ENCODE measurements around the gene FANCF. TPM values are rescaled to one million over a fixed set of nuclear protein-coding genes. Genes with fewer than 3 reads are reported as not detected.

The FANCF gene
- total and polyA plus RNA-seq, 8 donors = 6.0 to 12.9 (median 9.6) TPM

GRCh38 chr11:22669368-22669767 is 43.7 kb upstream of the FANCF start:
- intact Hi-C loops (cut with DNase I) = loop anchor here in 1 of 3 donors (10.0 kb wide), 1 partner anchor 55 kb away; no protein-coding TSS in a partner anchor
- H3K9me3 ChIP-seq = no peaks in the 10 kb centered on the region
- H3K27ac ChIP-seq = no peak overlapping the region
- FAIRE-seq = no peak
- peaks cover 16 to 35% (median 33%) of the 10 kb centered on the region in 3 donors for H3K4me1 ChIP-seq
- TF ChIP-seq, protein P1, sequence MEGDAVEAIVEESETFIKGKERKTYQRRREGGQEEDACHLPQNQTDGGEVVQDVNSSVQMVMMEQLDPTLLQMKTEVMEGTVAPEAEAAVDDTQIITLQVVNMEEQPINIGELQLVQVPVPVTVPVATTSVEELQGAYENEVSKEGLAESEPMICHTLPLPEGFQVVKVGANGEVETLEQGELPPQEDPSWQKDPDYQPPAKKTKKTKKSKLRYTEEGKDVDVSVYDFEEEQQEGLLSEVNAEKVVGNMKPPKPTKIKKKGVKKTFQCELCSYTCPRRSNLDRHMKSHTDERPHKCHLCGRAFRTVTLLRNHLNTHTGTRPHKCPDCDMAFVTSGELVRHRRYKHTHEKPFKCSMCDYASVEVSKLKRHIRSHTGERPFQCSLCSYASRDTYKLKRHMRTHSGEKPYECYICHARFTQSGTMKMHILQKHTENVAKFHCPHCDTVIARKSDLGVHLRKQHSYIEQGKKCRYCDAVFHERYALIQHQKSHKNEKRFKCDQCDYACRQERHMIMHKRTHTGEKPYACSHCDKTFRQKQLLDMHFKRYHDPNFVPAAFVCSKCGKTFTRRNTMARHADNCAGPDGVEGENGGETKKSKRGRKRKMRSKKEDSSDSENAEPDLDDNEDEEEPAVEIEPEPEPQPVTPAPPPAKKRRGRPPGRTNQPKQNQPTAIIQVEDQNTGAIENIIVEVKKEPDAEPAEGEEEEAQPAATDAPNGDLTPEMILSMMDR (IDR thresholded peaks at IDR 0.05) = no peak
- ATAC-seq = no peak
- no peak for DNase-seq
- 89 to 92% methylated on average over 2 of the region's 2 CpGs for WGBS, 2 donors
- H3K27me3 ChIP-seq = no peaks in the 10 kb centered on the region
- no peaks in the 10 kb centered on the region for H3K36me3 ChIP-seq
- H3K4me3 ChIP-seq = no peak overlapping the region

GRCh38 chr11:22668005-22668796 is 42.6 kb upstream of the FANCF start:
- H3K27ac ChIP-seq = peak overlapping the region in 2 of 4 donors; percentile 87 to 89

GRCh38 chr11:22666688-22667439 is 41.2 kb upstream of the FANCF start:
- DNase-seq (peak; percentile 64 to 89 (median 74)), FAIRE-seq (no peak), ATAC-seq (peak; percentile 83 to 89 (median 86))
- intact Hi-C loops (cut with DNase I) = loop anchor here in 1 of 3 donors (10.0 kb wide), 1 partner anchor 58 kb away; no protein-coding TSS in a partner anchor
- H3K9me3 ChIP-seq = no peaks in the 10 kb centered on the region
- H3K27me3 ChIP-seq = no peaks in the 10 kb centered on the region
- H3K27ac ChIP-seq = peak overlapping the region; percentile 75 to 89 (median 82)
- peak overlapping the region; percentile 34 to 60 (median 55) for H3K4me3 ChIP-seq
- H3K4me1 ChIP-seq = peaks cover under 1 to 14% (median 9%) of the 10 kb centered on the region in 3 donors
- 2% methylated on average over 32 to 40 of the region's 40 CpGs for WGBS, 2 donors
- TF ChIP-seq, protein P1 (IDR thresholded peaks at IDR 0.05) = peak in 1 of 4 donors; percentile 19
- H3K36me3 ChIP-seq = no peaks in the 10 kb centered on the region

More at GRCh38 chr11:22668005-22668796, 42.6 kb upstream of the FANCF start:
- FAIRE-seq = no peak
- TF ChIP-seq, protein P1 (IDR thresholded peaks at IDR 0.05) = no peak
- DNase-seq = no peak
- ATAC-seq = peak in 1 of 4 donors; percentile 6
- peak overlapping the region in 2 of 4 donors; percentile 56 to 60 for H3K4me3 ChIP-seq
- no peaks in the 10 kb centered on the region for H3K27me3 ChIP-seq
- H3K4me1 ChIP-seq = peaks cover 10 to 27% (median 23%) of the 10 kb centered on the region in 3 donors
- no peaks in the 10 kb centered on the region for H3K36me3 ChIP-seq
- WGBS, 2 donors = 8 to 16% methylated on average over 3 of the region's 3 CpGs
- no peaks in the 10 kb centered on the region for H3K9me3 ChIP-seq
- intact Hi-C loops (cut with DNase I) = loop anchor here in 1 of 3 donors (10.0 kb wide), 1 partner anchor 57 kb away; no protein-coding TSS in a partner anchor

- DNase-seq (peak in 2 of 6 donors; percentile 9 to 37), FAIRE-seq (no peak), ATAC-seq (peak in 3 of 4 donors; percentile 32 to 46 (median 34))
- Histone ChIP-seq H3K27ac (peak within 1 kb of the TSS; percentile 75 to 89 (median 82)), H3K4me1 (peaks cover 0 to 9% (median 4%) of the 10 kb centered on the region in 3 donors), H3K27me3 (no peaks in the 10 kb centered on the region), H3K9me3 (no peaks in the 10 kb centered on the region), H3K4me3 (peak within 1 kb of the TSS; percentile 34 to 60 (median 55)), H3K36me3 (no peaks in the 10 kb centered on the region)
- 1 to 2% methylated on average over 8 of the region's 8 CpGs for WGBS, 2 donors
- TF ChIP-seq, protein P1 (IDR thresholded peaks at IDR 0.05) = no peak
- intact Hi-C loops (cut with DNase I) = loop anchor here in 1 of 3 donors (10.0 kb wide), 1 partner anchor 58 kb away; no protein-coding TSS in a partner anchor
These were observed 40.7 kb upstream of the FANCF start, which contains the start of gene GAS2 for GRCh38 chr11:22666325-22666687. GAS2 (plus strand) TSS chr11:22666611; CDS start chr11:22674870, 8,259 bp downstream.

Data from pancreas (tissue), 10 donors.